ENCODE measurements around the gene MRPL4.
A peak's percentile ranks its signal among the peaks of the same experiment; 100 is the strongest.
"Not testable (repeated sequence)": the region's sequence is repeated elsewhere in the genome, so short reads cannot be mapped to it uniquely, and the experiment has no call there.

The MRPL4 gene

GRCh38 chr19:10268071-10268470 is 16.1 kb downstream of the MRPL4 start:
- DNase-seq: no peak

GRCh38 chr19:10269333-10270179 is 17.5 kb downstream of the MRPL4 start:
- DNase-seq: peak; percentile 11

GRCh38 chr19:10270180-10270615 is 18.2 kb downstream of the MRPL4 start:
- DNase-seq: no peak

- DNase-seq: peak; percentile 52
These were observed 18.8 kb downstream of the MRPL4 start, which contains the start of gene ICAM1 for GRCh38 chr19:10270616-10271394. Gene ICAM1, plus strand, starts transcription at chr19:10271120. Its CDS starts 40 bp downstream, at chr19:10271160.

- DNase-seq: no peak
These were observed 19.6 kb downstream of the MRPL4 start for GRCh38 chr19:10271543-10272086.

GRCh38 chr19:10274589-10274988 is 22.6 kb downstream of the MRPL4 start:
- no peak for DNase-seq

GRCh38 chr19:10277795-10278589 is 26.0 kb downstream of the MRPL4 start:
- DNase-seq: no peak

GRCh38 chr19:10278935-10279334 is 26.9 kb downstream of the MRPL4 start:
- no peak for DNase-seq

- DNase-seq: no peak
These were observed 27.9 kb downstream of the MRPL4 start for GRCh38 chr19:10279737-10280442.

GRCh38 chr19:10282043-10282442 is 30.0 kb downstream of the MRPL4 start:
- DNase-seq: not testable (repeated sequence)

- DNase-seq: no peak
These were observed 31.5 kb downstream of the MRPL4 start for GRCh38 chr19:10283301-10284064.

GRCh38 chr19:10284065-10284959 is 32.3 kb downstream of the MRPL4 start:
- DNase-seq: no peak

- DNase-seq: no peak
These were observed 32.9 kb downstream of the MRPL4 start for GRCh38 chr19:10284960-10285278.

- DNase-seq: no peak
These were observed 33.4 kb downstream of the MRPL4 start for GRCh38 chr19:10285393-10285792.

- no peak for DNase-seq
These were observed 35.1 kb downstream of the MRPL4 start, which contains the start of gene ICAM4 for GRCh38 chr19:10286803-10287737. Gene ICAM4, plus strand, starts transcription at chr19:10286955. Its CDS starts 58 bp downstream, at chr19:10287013.

- no peak for DNase-seq
These were observed 36.7 kb downstream of the MRPL4 start for GRCh38 chr19:10288662-10289166.

GRCh38 chr19:10289167-10289835 is 37.3 kb downstream of the MRPL4 start:
- peak; percentile 25 for DNase-seq

GRCh38 chr19:10289836-10290356 is 37.9 kb downstream of the MRPL4 start, which contains the start of gene ICAM5:
Gene ICAM5, plus strand, starts transcription at chr19:10289952. Its CDS starts 92 bp downstream, at chr19:10290044.
- DNase-seq: no peak

Measured in DMS153 (cell line).